GM12874 (cell line): Measurements from ENCODE around the gene DNAH7.

Experiments used
- TF ChIP-seq, protein P1 (sequence below): IDR thresholded peaks from 2 replicates; pipeline ENCODE4 v1.5.1; 2011; ENCODE audit warnings: low read depth, mild to moderate bottlenecking, control low read depth, low read length, moderate library complexity; ENCODE audit not compliant: insufficient read depth

Gene DNAH7

GRCh38 chr2:195819276-195819675 is 249.4 kb downstream of the DNAH7 start:
- TF ChIP-seq, protein P1, sequence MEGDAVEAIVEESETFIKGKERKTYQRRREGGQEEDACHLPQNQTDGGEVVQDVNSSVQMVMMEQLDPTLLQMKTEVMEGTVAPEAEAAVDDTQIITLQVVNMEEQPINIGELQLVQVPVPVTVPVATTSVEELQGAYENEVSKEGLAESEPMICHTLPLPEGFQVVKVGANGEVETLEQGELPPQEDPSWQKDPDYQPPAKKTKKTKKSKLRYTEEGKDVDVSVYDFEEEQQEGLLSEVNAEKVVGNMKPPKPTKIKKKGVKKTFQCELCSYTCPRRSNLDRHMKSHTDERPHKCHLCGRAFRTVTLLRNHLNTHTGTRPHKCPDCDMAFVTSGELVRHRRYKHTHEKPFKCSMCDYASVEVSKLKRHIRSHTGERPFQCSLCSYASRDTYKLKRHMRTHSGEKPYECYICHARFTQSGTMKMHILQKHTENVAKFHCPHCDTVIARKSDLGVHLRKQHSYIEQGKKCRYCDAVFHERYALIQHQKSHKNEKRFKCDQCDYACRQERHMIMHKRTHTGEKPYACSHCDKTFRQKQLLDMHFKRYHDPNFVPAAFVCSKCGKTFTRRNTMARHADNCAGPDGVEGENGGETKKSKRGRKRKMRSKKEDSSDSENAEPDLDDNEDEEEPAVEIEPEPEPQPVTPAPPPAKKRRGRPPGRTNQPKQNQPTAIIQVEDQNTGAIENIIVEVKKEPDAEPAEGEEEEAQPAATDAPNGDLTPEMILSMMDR, result no peak

GRCh38 chr2:195818526-195818925 is 250.1 kb downstream of the DNAH7 start:
- TF ChIP-seq, protein P1, result no peak

DNA sequence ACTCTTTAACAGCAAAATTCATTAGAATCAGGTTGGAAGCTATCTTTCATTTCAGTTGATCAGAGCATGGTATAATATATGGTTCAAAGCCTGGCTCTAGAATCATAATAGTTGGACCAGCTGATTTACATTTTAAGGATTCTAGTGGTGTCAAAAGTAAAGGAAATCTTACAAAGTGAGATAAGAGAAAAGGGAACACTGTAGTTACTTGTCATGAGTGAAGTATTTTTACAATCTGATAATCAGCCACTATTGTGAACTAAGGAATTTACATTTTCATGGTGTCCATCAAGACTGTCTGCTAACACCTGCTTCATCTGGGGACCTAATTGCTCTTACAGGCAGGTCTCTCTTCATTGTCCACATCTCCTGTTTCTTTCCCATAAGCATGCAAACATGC is 250.5 kb downstream of the DNAH7 start:
- TF ChIP-seq, protein P1, result no peak

DNA sequence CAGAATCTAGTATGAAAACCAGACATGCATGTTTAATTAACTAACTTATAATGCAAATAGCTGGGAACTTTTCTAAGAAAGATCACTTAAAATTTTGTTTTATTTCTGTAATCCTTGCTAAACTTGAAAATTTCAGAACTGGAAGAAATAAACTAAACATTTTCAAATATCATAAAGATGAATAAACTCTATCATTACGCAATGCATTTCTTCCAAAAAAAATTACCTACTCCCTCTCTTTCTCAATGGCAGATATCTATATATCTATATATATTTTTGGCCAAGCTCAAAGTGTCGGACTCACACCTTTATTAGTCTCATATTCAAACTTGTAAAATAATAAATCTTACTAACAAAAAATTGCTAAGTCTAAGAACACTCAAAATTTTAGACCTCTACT is 253.6 kb downstream of the DNAH7 start:
- TF ChIP-seq, protein P1, result no peak

DNA sequence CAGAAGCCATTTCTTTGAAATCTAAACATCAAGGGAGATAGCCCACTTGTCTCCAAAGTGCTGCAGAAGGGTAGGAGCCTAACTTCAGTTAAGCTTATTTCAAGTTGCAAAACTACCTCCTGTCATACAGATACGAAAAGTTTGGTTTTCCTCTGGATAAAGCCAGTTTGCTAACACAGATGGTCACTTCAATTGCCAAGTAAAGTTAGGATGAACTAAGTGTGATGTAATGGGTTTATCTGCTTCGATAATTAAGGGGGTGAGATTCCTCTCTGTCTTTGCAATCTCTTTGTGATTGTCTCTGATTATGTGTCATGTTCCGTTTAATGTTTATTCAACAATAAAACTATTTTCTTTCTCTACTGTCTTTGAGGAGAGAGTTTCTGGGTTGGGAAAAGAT is 255.2 kb downstream of the DNAH7 start:
- TF ChIP-seq, protein P1, result no peak

DNA sequence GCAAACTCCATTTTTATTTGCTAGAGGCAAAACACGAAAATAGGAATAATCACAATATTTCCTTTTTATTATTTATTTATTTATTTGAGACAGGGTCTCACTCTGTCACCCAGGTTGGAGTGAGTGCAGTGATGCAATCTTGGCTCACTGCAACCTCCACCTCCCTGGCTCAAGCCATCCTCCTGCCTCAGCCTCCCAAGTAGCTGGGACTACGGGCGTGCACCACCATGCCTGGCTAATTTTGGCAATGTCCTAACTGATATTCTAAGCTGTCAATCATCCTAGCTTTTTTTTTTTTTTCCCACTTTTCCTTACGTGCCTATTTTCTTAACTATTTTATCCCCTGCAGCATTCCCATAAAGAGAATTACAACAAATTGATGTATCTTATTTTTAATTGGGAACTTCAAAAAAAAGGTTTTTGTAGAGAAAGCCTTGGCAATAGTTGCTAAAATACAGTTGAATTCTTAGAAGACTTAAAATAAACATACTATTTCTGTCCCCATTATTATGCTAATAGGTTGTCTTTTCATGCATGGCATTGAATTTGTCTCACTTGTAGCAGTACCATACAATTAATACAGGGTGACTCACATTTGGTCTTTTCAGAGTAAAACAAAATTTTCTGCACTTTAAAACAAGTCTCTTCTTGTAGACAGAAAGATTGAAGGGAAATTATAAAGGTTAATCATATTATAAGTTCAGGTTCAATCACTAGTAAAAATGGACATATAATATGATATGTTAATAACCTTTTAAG is 258.1 kb downstream of the DNAH7 start:
- TF ChIP-seq, protein P1, result no peak

DNA sequence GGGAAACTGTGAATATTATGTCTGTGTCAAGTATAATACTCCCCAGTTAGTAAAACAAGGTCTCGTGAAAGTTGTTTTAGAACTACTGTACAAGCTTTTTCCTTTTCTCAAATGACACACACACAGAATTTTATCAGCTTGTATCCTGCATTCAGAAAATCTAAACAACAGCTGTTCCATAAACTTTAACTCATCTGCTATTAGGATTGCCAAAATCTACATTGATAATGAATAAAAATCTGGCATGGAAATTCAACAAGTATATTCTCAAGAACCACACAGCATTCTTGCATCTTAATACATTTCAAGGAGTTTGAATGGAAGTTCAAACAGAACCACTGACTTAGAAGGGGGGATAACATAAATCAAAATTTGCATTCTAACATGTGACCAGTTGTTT is 260.4 kb downstream of the DNAH7 start:
- TF ChIP-seq, protein P1, result no peak
